Activated CD4-positive, alpha-beta memory T cell treated with anti-CD3 and anti-CD28 coated beads for 36 hours (primary cell): Measurements from ENCODE around the gene MPP1. TPM values are rescaled to one million over a fixed set of nuclear protein-coding genes. Genes with fewer than 3 reads are reported as not detected.

Experiments
- CTCF ChIA-PET: fragments of 350-600 bp; sonication (Branson Sonifier 250); formaldehyde crosslinking; loops from one replicate; lab custom pipeline; 2021; ENCODE audit warnings: antibody characterized with exemption, inconsistent platforms; lab: Charles Lee
- POLR2A ChIA-PET: fragments of 350-600 bp; sonication (Branson Sonifier 250); formaldehyde crosslinking; loops from one replicate; lab custom pipeline; 2021; ENCODE audit warnings: antibody characterized with exemption; lab: Charles Lee
- DNase-seq: peaks from one replicate; pipeline ENCODE4 v3.0.0-alpha.2; 2020
- H3K27ac Mint-ChIP-seq: one replicate; pipeline ENCODE4 v1.8.0; 2021; ENCODE audit warnings: mixed read lengths
- H3K27me3 Mint-ChIP-seq: one replicate; pipeline ENCODE4 v1.8.0; 2021; ENCODE audit warnings: mixed read lengths
- H3K36me3 Mint-ChIP-seq: one replicate; pipeline ENCODE4 v1.8.0; 2021; ENCODE audit warnings: mixed read lengths
- H3K4me1 Mint-ChIP-seq: one replicate; pipeline ENCODE4 v1.8.0; 2021; ENCODE audit warnings: low read depth, mixed read lengths
- H3K4me3 Mint-ChIP-seq: one replicate; pipeline ENCODE4 v1.8.0; 2021; ENCODE audit warnings: mild to moderate bottlenecking, mixed read lengths
- H3K9me3 Mint-ChIP-seq: one replicate; pipeline ENCODE4 v1.8.0; 2021; ENCODE audit warnings: mixed read lengths
- intact Hi-C: fragments of 100-400 bp; cut with micrococcal nuclease; formaldehyde crosslinking; loops from one replicate; pipeline ENCODE4 v1.15.1; 2023
- total RNA-seq, 2 experiments: library from RNA; stranded (reverse); gene quantifications; one replicate each; pipeline ENCODE4 v1.2.3, GENCODE V29; 2021

MPP1 gene
- total RNA-seq, 2 experiments from 2014 or later = 22.6 to 24.2 TPM

DNA sequence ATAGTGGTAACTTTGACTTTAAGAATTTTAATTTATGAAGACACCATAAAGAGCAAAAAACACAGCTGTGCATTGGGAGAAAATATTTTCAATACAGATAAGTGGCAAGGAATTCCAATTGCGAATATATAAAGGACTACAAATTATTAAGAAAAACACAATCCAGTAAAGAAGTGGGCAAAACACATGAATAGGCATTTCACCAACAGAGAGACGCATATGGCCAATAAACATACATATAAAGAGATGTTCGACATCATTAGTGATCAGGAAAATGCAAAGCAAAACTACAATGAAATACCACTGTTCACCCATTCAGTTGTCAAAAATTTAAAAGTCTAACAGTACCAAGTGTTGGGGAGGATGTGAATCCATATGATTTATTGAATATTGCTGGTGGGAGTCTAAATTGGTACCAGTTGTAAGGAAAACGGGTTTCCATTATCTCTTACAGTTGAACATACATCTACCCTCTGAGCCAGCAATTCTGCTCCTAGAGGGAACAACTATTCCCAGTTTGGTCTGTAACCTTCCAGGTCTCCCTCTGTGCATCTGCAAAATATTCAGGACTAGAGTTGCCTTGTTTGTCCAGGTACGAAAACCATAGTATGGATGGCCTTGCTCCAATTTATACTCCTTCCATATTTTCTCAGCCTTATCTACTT is 1.7 kb upstream of the MPP1 start:
- no peaks in the 10 kb centered on the region for H3K9me3 Mint-ChIP-seq

DNA sequence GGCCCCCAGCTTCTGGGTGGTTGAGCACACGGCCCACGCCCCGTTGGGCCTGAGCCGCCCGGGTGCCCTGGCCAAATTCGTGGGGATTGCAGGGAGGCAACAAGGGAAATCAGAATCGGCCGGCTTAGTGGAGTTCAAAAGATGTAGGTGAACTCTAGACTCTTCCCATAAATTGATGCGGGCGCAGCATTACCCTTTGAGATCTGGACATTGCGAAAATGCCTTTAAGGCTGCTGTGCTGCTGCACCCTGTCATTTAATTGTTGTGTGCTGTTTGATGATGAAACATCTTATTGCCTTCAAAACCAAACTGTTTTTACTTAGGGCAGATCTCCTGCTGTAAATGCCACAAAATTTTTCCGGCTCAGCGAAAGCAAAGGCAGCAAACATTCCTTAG is 409 bp upstream of the MPP1 start:
- intact Hi-C loops = no loop called here
- Mint-ChIP-seq H3K27me3 (no peaks in the 10 kb centered on the region), H3K9me3 (no peaks in the 10 kb centered on the region), H3K4me1 (peaks cover 27% of the 10 kb centered on the region), H3K36me3 (no peaks in the 10 kb centered on the region), H3K4me3 (peak overlapping the region; percentile 76), H3K27ac (no peak overlapping the region)
- CTCF ChIA-PET = interaction anchor here (0.7 to 1.0 kb wide), 3 partner anchors 35 to 77 kb away, joined by 3 to 5 read pairs (median 3); no protein-coding TSS in a partner anchor
- POLR2A ChIA-PET = interaction anchor here (0.6 to 1.7 kb wide), 2 partner anchors 29 to 39 kb away, joined by 3 to 4 read pairs; no protein-coding TSS in a partner anchor
- no peak for DNase-seq

More for the DNA sequence above, 1.7 kb upstream of the MPP1 start:
- peaks cover 22% of the 10 kb centered on the region for H3K4me1 Mint-ChIP-seq
- H3K4me3 Mint-ChIP-seq = no peak overlapping the region
- H3K27ac Mint-ChIP-seq = no peak overlapping the region
- intact Hi-C loops = no loop called here
- ChIA-PET CTCF (no interaction called here), POLR2A (no interaction called here)
- no peak for DNase-seq
- H3K27me3 Mint-ChIP-seq = no peaks in the 10 kb centered on the region
- H3K36me3 Mint-ChIP-seq = no peaks in the 10 kb centered on the region

DNA sequence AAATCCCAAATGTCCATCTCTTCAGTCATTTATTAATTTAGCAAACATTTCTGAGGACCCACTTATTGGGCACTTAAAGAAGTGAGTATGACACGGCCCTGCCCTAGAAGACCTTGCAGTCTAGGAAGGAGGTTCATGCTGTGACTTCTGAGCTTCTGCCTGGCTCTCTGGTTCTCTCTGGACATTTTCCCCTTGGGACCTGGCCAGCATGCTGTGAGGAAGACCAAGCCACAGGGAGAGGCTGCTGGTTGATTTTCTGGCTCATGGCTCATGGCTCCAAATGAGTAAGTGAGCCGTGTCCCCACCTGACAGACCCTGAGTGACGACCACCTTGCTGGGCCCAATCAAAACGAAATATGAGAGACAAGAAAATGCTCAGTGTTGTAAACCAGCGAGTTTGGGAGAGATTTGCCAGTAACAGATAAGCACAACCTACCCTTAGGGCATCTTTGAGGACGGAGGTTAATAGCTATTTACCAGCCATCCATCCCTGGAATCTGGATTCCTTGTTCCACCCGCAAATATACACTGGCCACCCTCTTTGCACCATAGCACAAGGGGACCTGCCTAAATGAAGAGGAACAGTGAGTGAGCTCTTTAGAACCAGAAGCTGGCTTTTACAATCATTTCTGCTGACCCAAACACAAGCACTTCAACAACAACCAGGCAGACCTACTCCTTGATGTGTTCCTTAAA is 876 bp downstream of the MPP1 start:
- Mint-ChIP-seq H3K27me3 (no peaks in the 10 kb centered on the region), H3K4me3 (peak overlapping the region; percentile 76), H3K9me3 (no peaks in the 10 kb centered on the region), H3K4me1 (peaks cover 39% of the 10 kb centered on the region), H3K27ac (no peak overlapping the region), H3K36me3 (no peaks in the 10 kb centered on the region)
- CTCF ChIA-PET = interaction anchor here (1.0 kb wide), 1 partner anchor 76 kb away, joined by 3 read pairs; no protein-coding TSS in a partner anchor
- intact Hi-C loops = no loop called here
- POLR2A ChIA-PET = interaction anchor here (1.7 kb wide), 1 partner anchor 28 kb away, joined by 4 read pairs; no protein-coding TSS in a partner anchor
- no peak for DNase-seq

DNA sequence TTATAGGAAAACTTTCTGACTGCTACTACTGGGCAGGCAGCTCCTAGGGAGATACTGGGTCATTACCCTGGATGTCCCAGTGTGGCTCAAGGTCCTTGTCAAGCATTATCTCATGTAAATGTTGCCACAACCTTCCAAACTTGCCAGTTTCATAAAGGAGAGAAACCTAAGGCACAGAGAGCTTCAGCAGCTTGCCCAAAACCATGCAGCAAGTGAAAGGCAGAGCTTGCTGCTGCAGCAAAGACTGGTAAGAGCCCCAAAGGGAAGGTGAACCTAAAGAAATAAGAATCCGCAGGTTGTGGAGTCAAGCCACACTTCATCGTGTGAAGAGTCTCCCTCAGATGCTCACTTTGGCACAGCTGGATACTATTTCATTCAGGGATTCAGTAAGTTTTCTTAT is 2.3 kb downstream of the MPP1 start:
- H3K9me3 Mint-ChIP-seq = no peaks in the 10 kb centered on the region
- no peak for DNase-seq
- ChIA-PET POLR2A (no interaction called here), CTCF (no interaction called here)
- H3K4me3 Mint-ChIP-seq = no peak overlapping the region
- peaks cover 49% of the 10 kb centered on the region for H3K4me1 Mint-ChIP-seq
- no peak overlapping the region for H3K27ac Mint-ChIP-seq
- H3K36me3 Mint-ChIP-seq = no peaks in the 10 kb centered on the region
- no peaks in the 10 kb centered on the region for H3K27me3 Mint-ChIP-seq
- intact Hi-C loops = no loop called here

DNA sequence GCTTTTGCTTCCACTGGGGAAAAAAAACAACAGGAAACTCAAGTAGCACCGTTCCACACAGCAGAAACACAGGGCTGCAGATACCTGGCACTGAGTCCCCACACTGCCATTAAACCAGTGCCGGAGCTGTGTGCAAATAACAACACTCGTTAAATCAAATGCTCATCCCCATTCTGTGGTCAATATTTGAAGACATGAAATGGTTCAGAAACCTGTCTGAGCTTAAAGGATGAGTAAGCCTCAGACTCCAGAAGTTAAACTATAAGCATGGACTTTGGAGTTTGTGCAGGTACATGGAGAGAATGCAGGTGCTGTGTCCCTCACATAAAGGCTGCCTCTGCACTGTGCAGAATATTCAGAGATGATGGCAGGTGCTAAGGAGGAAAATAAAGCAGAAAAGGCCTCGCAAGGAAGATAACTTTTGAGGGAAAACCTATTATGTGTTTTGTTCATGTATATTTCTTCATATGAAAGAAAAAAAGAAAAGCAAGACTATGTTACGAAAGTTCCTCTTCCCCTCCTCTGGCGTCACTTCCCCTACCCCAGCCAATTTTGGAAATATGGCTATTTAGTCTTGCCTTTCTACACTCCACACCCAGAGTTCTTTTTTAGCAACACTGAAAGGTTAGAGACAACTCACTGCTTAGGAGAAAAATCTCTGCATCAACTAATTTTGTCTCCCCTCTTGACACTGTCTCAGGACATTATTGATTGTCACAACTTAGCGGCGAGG is 4.6 kb downstream of the MPP1 start:
- no peaks in the 10 kb centered on the region for H3K27me3 Mint-ChIP-seq
- POLR2A ChIA-PET = interaction anchor here (1.6 kb wide), 1 partner anchor 28 kb away, joined by 3 read pairs; no protein-coding TSS in a partner anchor
- no peak overlapping the region for H3K4me3 Mint-ChIP-seq
- intact Hi-C loops = no loop called here
- H3K36me3 Mint-ChIP-seq = no peaks in the 10 kb centered on the region
- H3K4me1 Mint-ChIP-seq = peaks cover 47% of the 10 kb centered on the region
- no peak overlapping the region for H3K27ac Mint-ChIP-seq
- no peak for DNase-seq
- CTCF ChIA-PET = no interaction called here
- no peaks in the 10 kb centered on the region for H3K9me3 Mint-ChIP-seq

DNA sequence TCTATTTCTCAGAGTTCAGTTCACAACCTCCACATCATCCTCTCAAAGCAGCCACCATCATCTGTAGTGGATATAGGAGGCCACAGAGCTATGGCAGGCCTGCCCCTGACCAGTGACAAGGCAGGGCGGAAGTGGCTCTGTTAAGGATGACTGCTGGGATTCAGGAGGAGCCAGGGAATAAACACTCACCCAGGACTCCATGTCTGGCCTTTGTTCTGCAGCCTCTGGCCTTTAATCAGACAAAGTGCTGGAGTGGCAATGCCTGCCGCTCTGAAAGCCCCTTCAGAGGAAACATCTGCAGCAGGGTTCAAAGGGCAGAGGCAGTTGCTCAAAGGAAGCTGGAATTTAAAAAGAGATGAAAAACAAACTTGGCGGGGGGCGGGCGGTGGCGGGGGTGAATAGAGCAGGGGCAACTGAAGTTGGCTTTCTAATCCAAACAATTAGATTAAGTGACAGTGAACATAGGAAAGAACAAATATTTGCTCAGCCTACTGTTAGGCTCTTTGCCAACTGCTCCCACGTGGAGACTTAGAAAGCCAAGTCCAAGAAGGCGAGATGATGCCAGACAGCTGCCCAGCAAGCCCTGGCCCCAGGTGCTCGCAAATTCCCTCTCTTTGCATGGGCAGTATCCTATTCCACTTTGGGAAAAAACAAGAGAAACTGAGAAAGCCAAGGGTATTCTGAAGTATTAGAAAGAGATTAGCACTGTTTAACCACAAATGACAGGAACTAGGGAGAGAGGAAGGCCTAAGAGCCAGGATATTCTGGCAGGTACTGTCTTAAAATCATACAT is 5.5 kb downstream of the MPP1 start:
- intact Hi-C loops = loop anchor here (1.0 to 2.0 kb wide), 2 partner anchors 28 to 37 kb away; partner anchors contain the start of gene DKC1

DNA sequence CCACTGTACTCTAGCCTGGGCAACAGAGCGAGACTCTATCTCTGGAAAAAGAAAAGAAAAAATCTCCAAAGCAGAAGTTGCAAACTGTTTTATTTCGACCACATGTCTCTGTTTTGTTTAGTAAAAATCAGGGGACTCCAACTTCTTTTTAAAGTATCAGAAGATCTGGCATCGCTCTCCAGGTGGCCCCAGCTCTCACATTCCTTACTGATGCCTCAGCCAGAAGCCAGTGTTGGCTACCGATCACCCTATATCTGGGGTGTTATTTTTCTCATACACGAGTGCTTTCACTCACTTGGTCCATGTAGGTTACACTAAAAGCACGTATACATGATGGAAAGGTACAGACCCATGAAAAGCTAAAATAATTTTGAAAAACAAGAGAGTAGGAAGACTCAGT is 8.3 kb downstream of the MPP1 start:
- H3K9me3 Mint-ChIP-seq = no peaks in the 10 kb centered on the region
- CTCF ChIA-PET = no interaction called here
- no peak for DNase-seq
- H3K36me3 Mint-ChIP-seq = no peaks in the 10 kb centered on the region
- H3K27ac Mint-ChIP-seq = no peak overlapping the region
- no peak overlapping the region for H3K4me3 Mint-ChIP-seq
- intact Hi-C loops = no loop called here
- peaks cover 31% of the 10 kb centered on the region for H3K4me1 Mint-ChIP-seq
- H3K27me3 Mint-ChIP-seq = no peaks in the 10 kb centered on the region
- POLR2A ChIA-PET = interaction anchor here (1.2 kb wide), 1 partner anchor 18 kb away, joined by 3 read pairs; no protein-coding TSS in a partner anchor

More for the DNA sequence above, 5.5 kb downstream of the MPP1 start:
- H3K4me3 Mint-ChIP-seq = no peak overlapping the region
- no peaks in the 10 kb centered on the region for H3K36me3 Mint-ChIP-seq
- ChIA-PET CTCF (no interaction called here), POLR2A (interaction anchor here (1.6 kb wide), 1 partner anchor 27 kb away, joined by 3 read pairs; no protein-coding TSS in a partner anchor)
- no peak for DNase-seq
- H3K27me3 Mint-ChIP-seq = no peaks in the 10 kb centered on the region
- peak overlapping the region; percentile 84 for H3K27ac Mint-ChIP-seq
- H3K9me3 Mint-ChIP-seq = no peaks in the 10 kb centered on the region
- H3K4me1 Mint-ChIP-seq = peaks cover 43% of the 10 kb centered on the region

DNA sequence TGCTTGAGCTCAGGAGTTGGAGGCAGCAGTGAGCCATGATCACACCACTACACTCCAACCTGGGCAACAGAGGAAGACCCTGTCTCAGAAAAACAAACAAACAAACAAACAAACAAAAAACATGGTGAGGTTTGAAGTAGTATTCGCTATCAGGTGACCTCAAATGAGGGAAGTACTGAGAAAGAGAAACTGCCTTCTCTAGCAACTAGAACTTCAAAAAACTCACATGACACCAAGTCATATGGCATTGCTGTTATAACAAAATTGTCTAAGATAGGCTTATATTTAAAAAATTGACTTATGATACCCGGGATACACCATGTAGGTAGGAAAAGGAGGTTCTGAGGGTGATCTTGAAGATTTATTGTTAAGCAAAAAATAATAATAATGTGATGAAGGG is 10.3 kb downstream of the MPP1 start:
- no peaks in the 10 kb centered on the region for H3K27me3 Mint-ChIP-seq

DNA sequence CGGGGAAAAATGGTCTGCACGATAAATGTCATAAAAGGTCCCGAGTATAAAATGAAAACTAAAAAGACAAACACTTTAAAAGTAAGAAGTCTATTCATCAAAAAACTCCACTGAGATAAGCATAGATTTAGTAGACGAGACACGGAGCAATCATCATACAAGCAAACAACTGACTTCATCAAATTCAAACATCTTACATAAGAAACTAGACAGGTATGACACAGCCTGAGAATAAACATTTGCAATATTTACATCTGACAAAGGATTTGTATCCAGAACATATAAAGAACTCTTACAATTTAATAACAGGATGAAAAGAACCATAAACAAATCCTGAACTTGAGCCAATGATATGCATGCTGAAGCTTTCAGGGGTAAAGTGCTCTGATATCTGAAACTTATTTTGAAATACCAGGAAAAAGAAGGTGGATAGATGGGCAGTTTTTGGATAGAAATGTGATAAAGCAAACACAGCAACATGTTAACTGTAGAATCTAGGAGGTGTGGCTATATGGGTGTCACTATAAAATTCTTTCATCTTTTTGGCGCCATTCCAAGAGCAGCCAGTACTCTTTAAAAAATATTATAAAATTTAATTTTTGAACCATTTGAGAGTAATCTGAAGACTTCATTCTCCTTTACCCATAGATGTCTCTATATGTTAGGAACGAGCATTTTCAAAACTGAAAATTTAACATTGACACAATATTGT is 12.0 kb downstream of the MPP1 start:
- CTCF ChIA-PET = interaction anchor here (0.6 kb wide), 1 partner anchor 1181 kb away, joined by 3 read pairs; no protein-coding TSS in a partner anchor
- Mint-ChIP-seq H3K27ac (no peak overlapping the region), H3K9me3 (no peaks in the 10 kb centered on the region), H3K27me3 (no peaks in the 10 kb centered on the region), H3K4me1 (peaks cover 4% of the 10 kb centered on the region), H3K36me3 (no peaks in the 10 kb centered on the region), H3K4me3 (no peak overlapping the region)
- no peak for DNase-seq
- POLR2A ChIA-PET = no interaction called here
- intact Hi-C loops = no loop called here

More for the DNA sequence above, 10.3 kb downstream of the MPP1 start:
- Mint-ChIP-seq H3K9me3 (no peaks in the 10 kb centered on the region), H3K36me3 (no peaks in the 10 kb centered on the region), H3K4me1 (peaks cover 19% of the 10 kb centered on the region), H3K27ac (no peak overlapping the region), H3K4me3 (no peak overlapping the region)
- CTCF ChIA-PET = no interaction called here
- intact Hi-C loops = no loop called here
- no peak for DNase-seq
- POLR2A ChIA-PET = no interaction called here

DNA sequence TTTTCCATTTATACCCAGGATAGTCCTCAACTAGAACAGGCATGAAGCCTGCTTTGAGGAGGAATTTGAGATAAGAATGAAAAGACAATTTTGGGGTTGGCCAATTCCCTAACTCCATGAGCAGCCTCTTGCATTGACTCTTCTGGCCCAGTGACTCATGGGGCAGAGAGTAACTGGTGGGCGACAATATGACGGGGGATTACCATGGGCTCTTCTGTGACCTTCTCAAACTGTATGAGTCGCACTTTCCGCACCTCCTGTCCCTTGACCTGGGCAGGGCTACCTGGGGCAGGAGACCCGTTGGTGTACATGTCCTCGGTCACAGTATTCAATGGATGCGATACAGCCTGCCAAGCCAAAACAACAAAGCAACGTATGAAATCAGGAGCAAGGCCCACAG is 13.3 kb downstream of the MPP1 start:
- intact Hi-C loops = no loop called here
- DNase-seq = no peak
- H3K27me3 Mint-ChIP-seq = no peaks in the 10 kb centered on the region
- CTCF ChIA-PET = no interaction called here
- no peaks in the 10 kb centered on the region for H3K9me3 Mint-ChIP-seq
- no peak overlapping the region for H3K4me3 Mint-ChIP-seq
- H3K36me3 Mint-ChIP-seq = no peaks in the 10 kb centered on the region
- H3K27ac Mint-ChIP-seq = no peak overlapping the region
- H3K4me1 Mint-ChIP-seq = no peaks in the 10 kb centered on the region
- POLR2A ChIA-PET = no interaction called here

DNA sequence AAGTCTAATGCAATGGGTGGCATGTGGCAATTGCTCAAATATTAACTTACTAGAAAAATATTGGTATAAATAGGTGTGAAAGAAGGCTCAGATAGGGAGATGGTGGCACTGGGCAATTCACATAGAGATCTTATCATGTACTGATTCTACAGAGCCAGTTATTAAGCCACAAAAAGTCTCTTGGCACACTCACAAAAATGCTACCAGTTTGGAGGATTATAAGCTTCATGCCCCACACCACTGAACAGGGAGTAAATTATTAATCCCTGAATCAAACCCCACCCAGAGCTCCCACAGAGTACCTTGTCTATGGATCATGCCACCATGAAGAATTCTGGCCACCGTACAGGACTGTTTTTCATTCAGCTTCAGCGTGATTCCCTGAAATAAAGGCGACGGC is 13.8 kb downstream of the MPP1 start:
- Mint-ChIP-seq H3K27me3 (no peaks in the 10 kb centered on the region), H3K4me3 (no peak overlapping the region), H3K27ac (no peak overlapping the region), H3K36me3 (no peaks in the 10 kb centered on the region), H3K9me3 (no peaks in the 10 kb centered on the region), H3K4me1 (no peaks in the 10 kb centered on the region)
- ChIA-PET POLR2A (no interaction called here), CTCF (no interaction called here)
- intact Hi-C loops = no loop called here
- no peak for DNase-seq
